T follicular helper cell (primary cell): Measurements from ENCODE around the gene TOPAZ1.
A peak's percentile ranks its signal among the peaks of the same experiment; 100 is the strongest.
"Not testable (repeated sequence)": the region's sequence is repeated elsewhere in the genome, so short reads cannot be mapped to it uniquely, and the experiment has no call there.

Experiments used
- DNase-seq: peaks from one replicate; pipeline ENCODE4 v3.0.0-alpha.2; 2020; ENCODE audit warnings: low read depth

The TOPAZ1 gene

DNA sequence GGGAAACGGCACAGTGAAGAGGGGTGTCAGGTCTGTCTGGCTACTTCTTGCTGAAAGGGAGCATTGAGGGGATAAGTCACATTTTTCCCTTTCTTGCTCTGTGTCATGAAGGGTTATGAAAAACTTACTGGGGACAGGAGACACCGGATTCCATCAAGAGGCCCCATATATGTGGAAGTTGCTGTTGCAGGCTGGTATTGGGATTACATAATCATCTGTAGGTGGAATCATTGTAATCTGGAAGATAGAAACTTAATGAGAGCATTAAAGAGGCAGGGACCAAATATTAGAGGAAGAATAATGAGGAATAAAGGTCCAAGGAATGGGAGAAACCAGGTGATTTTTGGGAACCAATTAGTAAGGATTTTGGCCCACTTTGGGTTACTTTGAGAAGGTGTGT is 92.6 kb downstream of the TOPAZ1 start:
- no peak for DNase-seq

DNA sequence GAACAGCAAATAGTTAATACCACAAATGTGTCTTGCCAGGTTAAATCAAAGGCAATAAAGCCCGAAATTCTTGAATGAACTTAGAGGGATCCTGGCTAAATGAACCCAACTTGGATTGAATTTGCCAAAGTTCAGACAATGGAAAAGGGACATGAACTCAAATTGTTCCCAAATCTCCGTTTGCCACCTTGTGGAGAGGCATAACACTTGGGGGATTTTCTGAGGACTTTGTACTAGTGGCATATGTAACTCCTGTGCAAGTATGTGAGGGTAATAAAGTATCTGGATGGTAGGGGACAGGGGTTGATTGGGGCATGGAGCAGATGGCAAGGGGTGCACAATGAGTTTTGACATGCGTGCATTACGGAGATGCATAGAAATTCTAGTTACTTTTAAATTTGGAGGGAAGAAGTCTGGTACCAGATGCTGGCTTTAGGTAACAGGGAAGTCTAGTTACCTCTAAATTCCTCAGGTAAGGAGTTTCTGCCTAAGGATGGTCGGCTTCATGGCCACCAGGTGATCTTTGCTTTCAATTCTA is 95.6 kb downstream of the TOPAZ1 start:
- DNase-seq = no peak

DNA sequence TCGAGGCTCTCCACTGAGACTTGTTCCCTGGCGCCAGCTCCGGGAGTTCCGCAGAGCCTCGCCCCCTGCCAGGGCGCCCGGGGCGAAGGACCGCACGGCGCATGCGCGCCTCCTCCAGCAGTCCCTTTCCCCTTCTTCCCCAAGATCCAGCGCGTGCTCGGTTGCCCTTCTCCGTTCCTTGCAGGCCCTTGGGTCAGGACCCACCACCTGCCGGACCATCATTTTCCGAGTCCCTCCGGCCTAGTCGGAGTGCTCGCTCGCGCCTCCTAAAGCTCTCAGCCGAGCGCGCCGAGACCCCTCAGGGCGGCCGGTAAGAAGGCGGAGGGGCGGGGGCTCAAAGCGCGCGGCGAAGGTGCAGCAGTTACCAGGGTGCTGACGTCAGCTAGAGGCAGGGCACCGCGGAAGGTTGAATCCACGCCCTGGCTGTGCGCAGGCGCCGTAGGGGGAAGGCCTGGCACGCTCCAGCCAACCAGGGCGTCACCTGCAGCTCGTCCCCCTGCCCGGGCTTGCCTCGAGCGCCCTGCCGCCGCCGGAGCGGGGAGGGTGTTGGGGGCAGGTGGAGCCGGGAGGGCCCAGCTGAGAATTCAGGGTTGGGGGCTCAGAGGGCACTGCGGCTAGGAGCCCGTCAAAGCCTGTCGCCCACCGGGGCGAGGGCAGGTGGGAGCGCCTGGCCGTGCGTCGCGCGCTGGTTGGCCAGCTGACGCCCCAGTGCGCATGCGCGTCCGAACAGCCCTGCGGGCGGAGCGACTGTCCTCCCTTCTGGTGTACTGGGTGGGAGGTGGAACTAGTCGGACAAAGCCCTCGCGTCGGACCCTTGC is 96.5 kb downstream of the TOPAZ1 start, which contains the start of gene TCAIM:
TSS of gene TCAIM (plus strand) at position 757 of the 818 bp plus-strand sequence. CDS start 16,017 bp downstream, outside the sequence.
- DNase-seq = peak; percentile 99

DNA sequence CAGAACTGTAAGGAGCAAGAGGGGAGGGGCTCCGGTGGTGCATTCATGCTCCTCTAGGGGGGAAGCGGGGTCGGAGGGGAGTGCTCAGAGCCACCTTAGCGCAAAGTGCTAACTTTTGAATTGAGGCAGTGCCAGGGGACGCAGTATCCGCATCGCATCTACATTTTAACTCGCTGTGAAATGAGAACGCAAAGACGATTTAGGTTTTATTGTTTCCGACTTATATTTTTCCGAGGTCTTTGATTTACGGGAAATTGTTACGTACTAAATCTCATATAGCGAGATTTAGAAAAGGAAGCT is 97.1 kb downstream of the TOPAZ1 start:
- DNase-seq = no peak

DNA sequence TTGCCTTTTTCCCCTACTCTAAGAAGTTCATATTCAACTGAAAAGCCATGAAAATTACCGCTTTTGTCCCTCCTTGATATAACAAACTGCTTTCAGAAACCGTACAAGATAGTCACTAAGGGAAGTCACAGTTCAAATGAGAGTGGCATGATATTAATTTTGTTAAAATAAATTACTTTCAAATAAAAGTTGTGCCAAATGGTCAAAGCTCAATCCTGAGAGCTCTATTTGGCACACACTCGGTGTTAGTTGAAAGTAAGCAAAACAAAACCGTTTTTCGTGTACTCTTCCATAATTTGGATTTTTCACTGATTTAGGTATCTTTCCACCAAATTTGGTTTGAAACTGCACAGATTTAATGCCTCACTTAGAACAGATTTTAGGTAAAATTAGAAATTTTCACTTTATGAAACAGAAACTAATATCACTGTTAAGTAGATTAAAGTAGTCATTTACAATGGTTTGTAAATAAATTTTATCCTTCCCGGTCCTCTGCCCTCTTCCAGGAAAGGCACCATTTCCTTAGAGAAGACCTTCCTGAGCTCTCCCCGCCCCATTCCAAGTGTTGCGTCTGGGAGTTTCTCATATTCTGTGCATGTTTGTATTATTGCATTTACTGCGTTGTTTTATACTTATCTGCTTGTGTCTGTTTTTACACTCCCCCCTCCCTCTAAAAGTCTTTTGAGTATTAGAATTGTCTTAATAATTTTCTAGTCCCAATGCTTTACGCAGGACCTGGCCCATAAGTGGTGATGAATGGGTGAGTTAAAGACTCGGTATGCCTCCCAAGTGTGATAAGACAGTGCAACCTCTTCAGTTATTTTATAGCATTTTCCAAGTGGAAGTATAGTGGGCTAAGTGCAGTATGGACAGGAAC is 97.7 kb downstream of the TOPAZ1 start:
- no peak for DNase-seq

DNA sequence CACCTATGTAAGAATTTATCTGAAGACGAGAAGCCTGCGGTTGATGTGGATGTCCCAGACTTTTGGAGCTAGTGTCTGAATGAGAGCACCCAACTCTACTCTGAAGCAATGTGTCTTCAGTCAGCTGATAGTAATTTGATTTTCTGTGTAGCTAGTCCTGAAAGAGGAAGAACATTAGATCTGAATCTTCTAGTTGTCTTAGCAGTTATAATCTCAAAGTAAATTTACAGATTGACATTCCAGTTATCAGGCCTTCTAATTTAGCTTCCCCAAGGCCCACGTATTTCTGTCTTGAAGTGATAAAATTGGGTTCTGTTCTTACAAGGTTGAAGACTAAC is 98.3 kb downstream of the TOPAZ1 start:
- DNase-seq = no peak

DNA sequence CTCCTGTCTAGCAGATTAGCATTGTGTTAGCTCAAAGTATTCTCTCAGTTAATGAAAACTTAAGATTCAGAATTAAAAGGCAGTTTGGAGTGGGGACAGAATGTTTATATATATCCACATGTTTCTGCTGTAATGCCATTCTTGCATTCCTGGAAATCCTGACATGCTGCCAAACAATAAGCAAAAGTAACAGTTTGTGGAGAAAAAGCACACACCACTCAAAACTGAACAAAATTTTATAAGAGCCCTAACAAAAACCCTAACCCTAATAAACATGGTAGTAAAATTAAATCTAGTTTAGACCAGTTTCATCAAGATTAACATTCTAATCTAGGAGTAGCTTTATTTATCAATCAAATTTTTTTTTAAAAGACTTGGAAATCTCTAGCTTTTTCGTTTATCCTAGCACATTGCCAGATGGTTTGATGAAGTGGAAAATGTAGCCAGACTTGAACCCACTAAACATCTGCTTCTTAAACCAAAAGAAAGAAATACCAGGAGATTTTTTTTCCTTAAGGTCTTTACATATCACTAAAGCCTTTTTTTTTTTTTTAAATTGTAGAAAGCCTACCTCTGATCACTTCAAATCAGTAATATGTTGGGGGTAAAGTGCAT is 100.6 kb downstream of the TOPAZ1 start:
- DNase-seq = no peak

DNA sequence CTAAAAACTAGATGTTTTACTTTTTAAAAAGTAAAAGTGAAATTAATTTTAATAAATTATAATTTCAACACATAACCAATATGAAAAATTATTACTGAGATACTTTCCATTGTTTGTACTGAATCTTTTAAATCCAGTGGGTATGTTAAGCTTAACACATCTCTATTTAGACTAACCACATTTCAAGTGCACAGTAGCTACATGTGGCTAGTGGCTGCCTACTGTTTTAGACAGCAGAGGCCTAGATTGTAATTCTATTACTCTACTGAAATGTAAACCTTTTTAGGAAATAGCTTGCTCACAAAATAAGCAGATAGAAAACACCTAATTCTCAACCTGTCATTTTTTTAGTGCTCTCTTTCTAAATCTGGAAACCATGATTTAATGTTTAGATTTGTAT is 101.7 kb downstream of the TOPAZ1 start:
- no peak for DNase-seq

DNA sequence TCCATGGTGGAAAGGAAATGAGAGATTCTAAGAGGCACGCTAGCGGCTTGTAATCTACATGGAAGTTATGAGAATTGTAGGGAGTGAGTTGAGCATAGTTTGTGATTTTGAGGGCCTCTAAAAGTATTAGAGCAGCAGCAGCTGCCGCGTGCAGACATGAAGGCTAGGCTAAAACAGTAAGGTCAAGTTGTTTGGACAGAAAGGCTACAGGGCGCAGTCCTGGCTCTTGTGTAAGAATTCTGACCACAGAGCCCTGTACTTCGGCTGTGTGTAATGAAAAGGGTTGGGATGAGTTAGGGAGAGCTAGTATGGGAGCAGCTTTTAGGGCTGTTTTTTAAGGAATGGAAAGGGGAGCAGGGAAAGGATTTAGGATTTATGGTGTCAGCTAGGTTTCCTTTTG is 104.9 kb downstream of the TOPAZ1 start:
- DNase-seq = not testable (repeated sequence)

DNA sequence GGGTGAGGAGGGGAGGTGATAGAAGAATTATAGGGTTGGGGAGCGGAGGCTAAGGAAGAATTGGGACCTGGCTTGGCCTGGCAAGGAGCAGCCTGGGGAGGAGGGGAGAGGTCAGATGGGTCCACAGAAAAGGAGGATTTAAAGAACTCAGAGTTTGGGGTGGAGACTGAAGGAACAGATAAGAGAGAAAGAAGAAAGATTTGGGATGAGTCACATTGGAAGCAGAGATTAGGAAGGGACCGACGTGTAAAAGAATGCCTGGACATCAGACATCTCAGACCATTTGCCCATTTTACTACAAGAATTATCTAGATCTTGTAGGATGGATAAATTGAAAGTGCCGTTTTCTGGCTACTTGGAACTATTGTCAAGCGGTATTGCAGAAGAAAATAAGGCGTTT is 107.3 kb downstream of the TOPAZ1 start:
- no peak for DNase-seq

DNA sequence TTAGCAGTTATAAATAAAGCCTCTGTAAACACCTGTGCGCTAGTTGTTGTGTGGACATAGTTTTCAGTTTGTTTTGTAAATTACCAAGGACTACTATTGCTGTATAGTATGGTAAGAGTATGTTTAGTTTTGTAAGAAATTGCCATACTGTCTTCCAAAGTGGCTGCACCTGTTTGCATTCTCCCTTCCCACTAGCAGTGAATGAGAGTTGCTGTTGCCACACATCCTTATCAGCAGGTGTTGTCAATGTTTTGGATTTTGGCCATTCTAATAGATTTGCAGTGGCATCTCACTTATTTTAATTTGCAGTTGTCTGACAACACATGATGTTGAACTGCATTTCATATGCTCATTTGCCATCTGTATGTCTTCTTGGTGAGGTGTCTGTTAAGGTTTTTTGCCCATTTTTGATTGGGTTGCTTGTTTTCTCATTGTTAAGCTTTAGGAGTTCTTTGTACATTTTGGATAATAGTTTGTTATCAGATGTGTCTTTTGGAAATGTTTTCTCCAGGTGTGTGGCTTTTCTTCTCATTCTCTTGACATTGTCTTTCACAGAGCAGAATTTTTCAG is 111.8 kb downstream of the TOPAZ1 start:
- DNase-seq = no peak

DNA sequence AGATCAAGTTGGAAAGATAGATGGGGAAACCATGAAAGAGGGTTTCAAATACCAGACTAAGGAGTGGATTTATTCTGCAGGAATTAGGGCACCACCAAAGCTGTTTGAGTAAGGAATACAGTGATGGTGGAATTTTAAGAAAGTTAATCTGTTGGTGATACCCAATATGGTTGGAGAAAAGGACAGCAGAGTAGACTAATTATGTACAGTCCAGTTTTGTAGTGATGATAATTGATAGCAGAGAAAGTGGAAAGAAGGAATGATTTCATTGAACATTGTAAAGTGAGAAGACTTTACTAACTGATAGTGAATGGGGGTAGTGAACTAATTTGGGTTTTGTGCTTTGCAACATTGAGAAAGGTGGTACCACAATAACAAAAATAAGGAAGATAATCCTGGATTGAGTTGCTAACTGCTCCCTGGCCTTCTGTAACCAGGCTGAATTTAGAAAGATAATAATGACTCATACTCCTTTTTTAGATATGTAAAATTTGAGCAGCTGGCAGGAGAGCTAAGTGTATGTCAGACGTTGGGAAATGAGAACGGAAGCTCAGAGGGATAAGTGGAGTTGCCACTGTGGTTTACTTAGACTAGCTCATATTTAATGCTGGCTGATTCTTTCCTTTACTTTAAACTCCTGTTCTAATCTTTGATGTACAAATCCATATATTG is 113.8 kb downstream of the TOPAZ1 start:
- no peak for DNase-seq

DNA sequence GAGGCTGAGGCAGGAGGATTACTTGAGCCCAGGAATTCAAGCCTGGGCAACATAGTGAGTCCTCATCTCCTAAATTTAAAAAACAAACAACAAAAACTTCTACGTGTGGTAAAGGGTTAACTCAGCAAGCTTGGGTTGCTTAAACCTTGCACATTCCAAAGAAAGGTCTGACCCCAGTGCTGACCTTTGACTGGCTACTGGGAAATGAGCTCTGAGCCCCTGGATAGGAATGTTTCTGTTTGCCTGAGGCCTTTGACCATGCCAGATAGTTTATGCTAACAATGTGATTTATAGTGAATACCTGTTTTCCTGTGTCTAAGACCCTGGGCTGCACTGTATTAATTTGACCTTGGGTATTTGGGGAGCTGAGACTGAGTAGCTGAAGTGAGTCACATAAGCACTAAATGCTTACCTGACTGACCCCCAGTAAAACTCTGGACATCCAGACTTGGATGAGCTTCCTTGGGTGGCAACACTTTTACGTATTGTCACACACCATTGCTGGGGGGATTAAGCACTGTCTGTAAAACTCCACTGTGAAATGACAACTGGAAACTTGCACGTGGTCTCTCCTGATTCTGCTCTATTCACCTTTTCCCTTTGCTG is 117.6 kb downstream of the TOPAZ1 start:
- DNase-seq = no peak

DNA sequence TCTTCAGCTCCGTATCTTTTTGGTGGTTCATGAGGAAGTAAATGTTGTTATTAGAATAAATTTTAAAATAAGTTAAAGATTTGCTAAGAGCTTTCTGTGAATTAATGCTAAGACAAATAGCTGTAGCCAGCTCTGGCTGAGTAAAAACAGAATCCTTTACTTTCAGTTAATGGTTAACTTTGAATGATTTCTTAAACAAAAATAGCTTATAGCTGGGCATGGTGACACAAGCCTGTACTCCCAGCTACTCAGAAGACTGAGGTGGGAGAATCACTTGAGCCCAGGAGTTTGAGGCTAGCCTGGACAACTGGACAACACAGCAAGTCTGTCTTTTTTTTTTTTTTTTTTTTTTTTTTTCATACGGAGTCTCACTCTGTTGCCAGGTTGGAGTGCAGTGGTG is 121.9 kb downstream of the TOPAZ1 start:
- no peak for DNase-seq

DNA sequence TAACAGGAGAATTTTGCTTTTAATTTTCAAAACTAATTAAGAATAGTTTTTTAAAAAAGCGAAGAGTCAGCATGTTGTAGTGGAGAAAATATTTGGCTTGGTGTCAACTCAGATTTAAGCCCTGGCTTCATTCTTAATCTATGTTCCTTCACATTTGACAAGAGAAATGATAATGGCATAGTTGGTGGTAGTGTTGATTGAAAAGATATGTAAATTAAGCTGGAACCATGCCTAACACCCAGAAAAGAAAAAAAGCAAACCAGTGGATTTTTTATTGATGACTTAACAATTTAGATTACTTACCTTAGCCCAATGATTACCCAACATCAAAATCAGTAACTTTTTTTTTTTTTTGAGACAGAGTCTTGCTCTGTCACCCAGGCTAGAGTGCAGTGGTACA is 124.3 kb downstream of the TOPAZ1 start:
- DNase-seq = no peak

DNA sequence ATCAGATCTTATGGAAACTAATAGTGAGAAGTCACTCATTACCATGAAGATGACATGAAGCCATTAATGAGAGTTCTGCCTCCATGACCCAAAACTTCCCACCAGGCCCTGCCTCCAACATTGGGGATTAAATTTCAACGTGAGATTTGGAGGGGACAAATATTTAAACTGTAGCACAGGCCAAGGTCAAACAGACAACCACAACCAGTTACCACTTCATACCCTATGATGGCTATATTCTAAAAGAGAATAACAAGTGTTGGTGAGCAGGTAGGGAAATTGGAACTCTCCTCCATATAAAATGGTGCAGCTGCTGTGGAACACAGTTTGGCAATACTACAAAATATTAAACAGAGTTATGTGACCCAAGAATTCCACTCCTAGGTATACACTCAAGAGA is 133.8 kb downstream of the TOPAZ1 start:
- DNase-seq = no peak
